ENCODE data around the gene RNF182.
"Not testable (repeated sequence)": the region's sequence is repeated elsewhere in the genome, so short reads cannot be mapped to it uniquely, and the experiment has no call there.

Gene RNF182

DNA sequence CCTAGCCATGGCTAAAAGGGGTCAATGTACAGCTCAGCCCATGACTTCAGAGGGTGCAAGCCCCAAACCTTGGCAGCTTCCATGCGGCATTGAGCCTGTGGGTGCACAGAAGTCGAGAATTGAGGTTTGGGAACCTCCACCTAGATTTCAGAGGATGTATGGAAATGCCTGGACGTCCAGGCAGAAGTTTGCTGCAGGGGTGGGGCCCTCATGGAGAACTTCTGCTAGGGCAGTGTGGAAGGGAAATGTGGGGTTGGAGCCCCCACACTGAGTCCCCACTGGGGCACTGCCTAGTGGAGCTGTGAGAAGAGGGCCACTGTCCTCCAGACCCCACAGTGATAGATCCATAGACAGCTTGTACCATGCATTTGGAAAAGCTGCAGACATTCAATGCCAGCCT, 47.9 kb downstream of the RNF182 start:
- DNase-seq = not testable (repeated sequence)

DNA sequence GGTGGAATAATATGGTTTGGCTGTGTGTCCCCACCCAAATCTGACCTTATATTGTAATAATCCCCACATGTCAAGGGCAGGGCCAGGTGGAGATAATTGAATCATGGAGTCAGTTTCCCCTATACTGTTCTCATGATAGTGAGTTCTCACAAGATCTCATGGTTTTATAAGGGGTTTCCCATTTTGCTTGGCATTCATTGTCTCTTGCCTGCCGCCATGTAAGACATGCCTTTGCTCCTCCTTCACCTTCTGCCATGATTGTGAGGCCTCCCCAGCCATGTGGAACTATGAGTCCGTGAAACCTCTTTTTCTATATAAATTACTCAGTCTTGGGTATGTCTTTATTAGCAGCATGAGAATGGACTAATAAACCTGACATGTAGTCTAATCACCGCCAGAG, 48.7 kb downstream of the RNF182 start:
- not testable (repeated sequence) for DNase-seq

DNA sequence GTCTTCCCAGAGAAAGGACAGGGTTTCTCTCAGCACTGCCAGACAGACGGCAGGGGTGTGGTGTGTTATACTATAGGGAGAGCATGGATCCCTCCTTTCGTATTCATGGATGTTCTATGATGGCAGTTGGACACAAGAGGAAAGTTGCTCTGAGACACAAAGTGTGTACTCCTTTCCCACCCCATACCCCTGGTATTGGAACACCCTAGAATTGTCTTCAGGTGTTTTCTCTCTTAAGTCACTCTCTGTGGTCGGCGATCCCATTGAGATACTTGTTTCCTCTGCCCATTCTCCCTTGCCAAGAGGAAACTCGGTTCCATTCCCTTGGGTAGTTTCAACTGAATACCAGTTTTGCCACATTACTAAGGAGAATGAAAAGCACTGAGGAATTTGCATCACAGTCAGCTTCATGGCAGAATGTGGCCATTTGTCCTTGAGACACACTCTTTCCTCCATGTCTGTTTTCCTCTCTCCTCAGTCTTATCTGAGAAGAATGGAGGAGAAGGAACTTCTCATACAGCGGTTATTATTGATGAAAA, 53.4 kb downstream of the RNF182 start:
- DNase-seq = no peak

- DNase-seq = no peak
These were observed 54.0 kb downstream of the RNF182 start for GRCh38 chr6:13978787-13979186.

- no peak for DNase-seq
These were observed 54.8 kb downstream of the RNF182 start for GRCh38 chr6:13979284-13980171.

GRCh38 chr6:13980534-13980933, 55.8 kb downstream of the RNF182 start:
- no peak for DNase-seq

GRCh38 chr6:13985663-13986325, 61.0 kb downstream of the RNF182 start:
- DNase-seq = no peak

GRCh38 chr6:13986700-13987399, 62.1 kb downstream of the RNF182 start:
- no peak for DNase-seq

GRCh38 chr6:13987400-13987865, 62.7 kb downstream of the RNF182 start:
- DNase-seq = no peak

GRCh38 chr6:13988049-13988738, 63.4 kb downstream of the RNF182 start:
- DNase-seq = no peak

DNA sequence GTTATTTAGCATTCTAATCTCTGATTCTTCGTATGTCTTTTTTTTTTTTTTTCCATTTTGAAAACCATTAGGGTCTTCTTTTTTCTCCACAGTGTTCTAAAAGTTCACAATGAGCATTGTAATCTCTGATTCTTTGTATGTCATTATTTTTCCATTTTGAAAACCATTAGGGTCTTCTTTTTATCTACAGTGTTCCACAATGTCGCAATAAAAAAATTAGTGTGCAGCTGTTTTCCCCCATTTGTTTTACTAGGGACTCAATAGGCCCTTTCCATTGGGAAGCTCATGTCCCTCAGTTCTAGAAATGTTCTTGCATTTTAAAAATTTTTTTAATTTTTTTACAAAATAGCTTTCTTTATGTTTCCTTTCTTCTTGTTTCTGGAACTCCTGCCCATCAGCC, 64.2 kb downstream of the RNF182 start:
- DNase-seq = no peak

- no peak for DNase-seq
These were observed 64.9 kb downstream of the RNF182 start for GRCh38 chr6:13989496-13990144.

DNA sequence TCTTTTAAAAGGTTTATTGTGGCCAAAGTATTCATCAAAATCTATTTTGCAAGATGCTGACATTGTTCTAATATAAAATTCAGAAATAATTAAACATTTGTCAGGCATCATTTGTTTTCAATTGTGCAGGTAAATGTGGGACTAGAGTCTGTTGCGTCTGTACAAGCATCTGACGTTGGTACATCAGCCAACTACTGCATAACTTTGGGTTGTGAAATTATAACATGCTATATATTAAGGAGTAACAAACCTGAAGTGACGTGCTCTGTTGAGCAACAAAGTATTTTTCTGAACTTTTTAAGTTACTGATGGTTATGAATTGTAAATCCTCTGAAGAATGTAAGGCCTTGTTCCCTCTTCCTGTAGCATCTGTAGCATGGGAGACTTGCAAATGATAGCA, 66.0 kb downstream of the RNF182 start:
- DNase-seq = no peak

- DNase-seq = no peak
These were observed 66.6 kb downstream of the RNF182 start for GRCh38 chr6:13991393-13991792.

GRCh38 chr6:13992417-13993055, 67.8 kb downstream of the RNF182 start:
- DNase-seq = no peak

DNA sequence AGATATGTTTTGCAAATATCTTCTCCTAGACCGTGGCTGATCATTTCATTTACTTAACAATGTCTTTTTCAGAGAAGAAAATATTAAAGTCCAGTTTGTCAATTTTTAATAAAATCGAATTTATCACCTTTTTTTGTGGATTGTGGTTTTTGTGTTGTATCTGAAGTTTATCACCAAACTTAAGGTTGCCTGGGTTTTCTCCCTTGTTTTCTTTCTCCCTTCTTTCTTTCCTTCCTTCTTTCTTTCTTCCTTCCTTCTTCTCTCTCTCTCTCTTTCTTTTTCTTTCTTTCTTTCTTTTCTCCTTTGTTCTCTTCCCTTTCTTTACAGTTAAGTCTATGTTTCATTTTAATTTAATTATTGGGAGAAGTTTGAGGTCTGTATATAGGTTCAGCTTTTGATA, 68.7 kb downstream of the RNF182 start:
- DNase-seq = no peak

DNA sequence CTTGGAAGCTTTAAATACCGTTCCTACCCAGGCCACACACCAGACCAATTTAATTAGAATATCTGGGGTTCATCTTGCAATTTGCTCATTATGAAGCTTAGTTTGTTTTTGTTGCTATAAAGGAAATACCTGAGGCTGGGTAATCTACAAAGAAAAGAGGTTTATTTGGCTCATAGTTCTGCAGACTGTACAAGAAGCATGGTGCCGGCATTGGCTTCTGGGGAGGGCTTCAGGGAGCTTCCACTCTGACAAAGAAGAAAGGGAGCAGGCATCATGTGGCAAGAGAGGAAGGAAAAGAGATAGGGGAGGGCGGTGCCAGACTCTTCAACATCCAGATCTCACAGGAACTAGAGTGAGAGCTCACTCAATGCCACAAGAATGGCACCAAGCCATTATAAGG, 73.6 kb downstream of the RNF182 start:
- DNase-seq = no peak

DNA sequence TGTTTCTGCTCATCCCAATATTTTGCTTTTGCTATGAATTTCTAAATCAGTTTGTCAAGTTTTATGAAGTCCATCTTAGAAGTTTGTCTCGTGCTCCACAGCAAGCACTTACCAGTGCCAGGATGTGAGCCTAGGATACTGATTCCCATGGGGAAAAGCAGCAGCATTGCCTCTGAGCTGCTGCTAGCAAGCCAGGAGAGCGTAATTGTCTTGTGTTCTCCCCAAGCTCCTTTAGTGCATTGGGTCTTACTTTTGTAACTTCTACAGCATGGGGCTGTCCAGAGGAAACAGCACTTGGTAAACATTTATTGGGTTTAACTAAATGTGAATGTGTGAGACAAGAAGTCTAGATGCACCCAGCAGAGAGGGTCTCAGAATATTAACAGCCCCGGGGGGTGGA, 76.1 kb downstream of the RNF182 start:
- no peak for DNase-seq

- DNase-seq = no peak
These were observed 76.7 kb downstream of the RNF182 start for GRCh38 chr6:14001329-14002012.

- DNase-seq = no peak
These were observed 77.6 kb downstream of the RNF182 start for GRCh38 chr6:14002176-14002947.

All from NCI-H2227 treated with DMSO at 0.1 percent for 48 hours (cell line).